CD4-positive, alpha-beta T cell treated with Interleukin-15 for 1 hour (primary cell): Measurements from ENCODE around the gene TAS2R41.
"Not testable (repeated sequence)": the region's sequence is repeated elsewhere in the genome, so short reads cannot be mapped to it uniquely, and the experiment has no call there.

Experiments used
- DNase-seq: peaks from one replicate; pipeline ENCODE4 v3.0.0-alpha.2; 2020

The TAS2R41 gene

DNA sequence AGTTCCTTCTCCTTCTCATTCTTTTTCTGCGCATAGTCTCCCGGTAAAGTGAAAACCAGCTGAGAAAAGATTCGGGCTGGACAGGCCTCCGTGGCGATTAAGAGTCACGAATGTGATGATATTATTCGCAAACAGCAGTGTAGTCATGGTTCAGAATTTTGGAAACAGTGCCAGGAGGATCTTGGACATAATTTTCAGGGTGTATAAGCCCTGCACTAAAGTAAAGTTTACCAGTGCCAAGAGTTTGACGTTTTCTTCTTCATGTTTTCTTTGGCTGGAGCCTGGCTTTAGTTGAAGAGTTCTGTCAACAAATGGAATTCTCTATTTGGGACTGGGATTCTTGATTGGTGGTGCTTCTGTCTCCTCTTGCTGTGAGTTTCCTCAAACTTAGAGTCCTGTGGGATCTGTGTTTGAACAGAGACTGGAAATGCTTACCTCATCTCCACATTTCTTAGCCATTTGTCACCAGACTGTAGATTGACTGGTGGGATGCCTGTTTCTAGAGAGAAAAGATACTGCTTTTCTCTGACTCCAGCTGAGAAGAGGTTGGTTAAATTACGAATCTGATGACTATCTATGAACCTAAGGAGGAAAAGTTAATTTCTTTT is 44.7 kb downstream of the TAS2R41 start:
- DNase-seq: not testable (repeated sequence)
